ENCODE data around the gene FAM229A.

The FAM229A gene

DNA sequence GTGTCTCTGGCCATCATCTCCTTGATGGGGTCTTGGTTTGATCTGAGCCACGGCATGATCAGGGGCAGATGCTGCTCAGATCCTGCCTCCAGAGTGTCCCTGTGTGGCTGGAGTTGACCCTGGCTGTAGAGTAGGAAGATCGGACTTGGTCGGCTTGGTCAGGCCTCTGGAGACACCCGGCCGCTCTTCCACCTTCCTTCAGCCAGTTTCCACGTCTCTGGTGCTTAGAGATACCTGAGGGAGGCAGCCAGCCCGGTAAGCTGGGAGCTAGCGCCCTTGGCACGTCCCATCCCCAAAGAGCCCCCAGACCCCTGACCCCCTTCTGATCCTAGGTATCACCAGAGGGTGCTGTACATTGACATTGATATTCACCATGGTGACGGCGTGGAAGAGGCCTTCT is 35.1 kb downstream of the FAM229A start:
- no peak for FAIRE-seq

DNA sequence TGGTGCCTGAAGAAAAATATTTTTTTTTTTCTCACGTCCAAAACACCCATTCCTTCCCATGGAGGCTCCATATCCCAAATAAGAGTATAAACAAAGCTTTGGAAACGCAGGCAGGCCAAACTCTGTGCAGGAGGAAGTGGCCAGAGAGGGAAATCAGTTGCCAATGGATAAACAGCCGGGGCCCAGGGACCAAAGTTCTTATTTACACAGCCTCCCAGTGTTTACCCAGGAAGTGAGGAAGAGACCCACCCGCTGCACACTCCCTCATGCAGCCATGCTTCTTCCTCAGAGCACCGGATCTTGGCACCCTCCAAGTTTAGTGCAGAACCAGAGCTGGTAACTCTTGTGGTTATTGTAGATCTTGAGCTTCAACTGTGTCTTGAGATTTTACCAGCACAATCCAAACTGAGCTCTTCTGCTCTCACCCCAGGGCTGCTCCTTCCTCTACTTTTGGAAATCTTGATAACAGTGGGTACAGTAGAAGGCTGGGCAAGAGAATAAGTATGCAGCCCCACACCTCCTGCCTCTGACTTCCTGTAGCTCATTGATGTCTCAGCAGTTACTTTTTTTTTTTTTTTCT is 40.5 kb downstream of the FAM229A start:
- FAIRE-seq: no peak

DNA sequence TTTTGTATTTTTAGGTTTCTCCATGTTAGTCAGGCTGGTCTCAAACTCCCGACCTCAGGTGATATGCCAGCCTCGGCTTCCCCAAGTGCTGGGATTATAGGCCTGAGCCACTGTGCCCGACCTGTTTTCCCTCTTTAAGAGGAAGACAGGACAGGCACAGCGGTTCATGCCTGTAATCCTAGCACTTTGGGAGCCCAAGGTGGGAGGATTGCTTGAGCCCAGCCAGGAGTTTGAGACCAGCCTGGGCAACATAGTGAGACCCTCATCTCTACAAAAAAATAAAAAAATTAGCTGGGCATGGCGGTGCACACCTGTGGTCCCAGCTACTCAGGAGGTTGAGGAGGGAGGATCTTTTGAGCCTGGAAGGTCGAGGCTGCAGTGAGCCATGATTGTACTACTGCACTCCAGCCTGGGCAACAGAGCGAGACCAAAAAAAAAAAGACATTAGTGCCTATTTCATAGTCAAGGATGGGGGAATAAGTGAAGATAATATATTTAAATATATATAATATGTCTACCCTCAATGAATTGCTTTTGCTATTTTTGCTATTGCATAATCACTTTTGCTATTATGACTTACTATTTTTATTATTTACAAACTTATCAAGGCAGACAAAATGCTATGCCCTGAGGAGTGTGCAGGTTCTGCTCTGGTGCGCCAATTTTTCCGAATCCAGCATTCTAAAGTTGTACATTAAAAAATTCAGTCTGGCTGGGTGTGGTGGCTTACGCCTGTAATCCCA is 44.0 kb downstream of the FAM229A start:
- FAIRE-seq: no peak

GRCh38 chr1:32316903-32317277 is 45.4 kb downstream of the FAM229A start:
- FAIRE-seq: no peak

GRCh38 chr1:32311709-32312393 is 50.4 kb downstream of the FAM229A start:
- no peak for FAIRE-seq
